Stimulated activated CD4-positive, alpha-beta T cell treated with anti-CD3 and anti-CD28 coated beads, Interleukin-4, amount 100 ng/mL, for 1 hour (primary cell): ENCODE data around the gene HACD2.

ENCODE experiments used
- DNase-seq: peaks from one replicate; pipeline ENCODE4 v3.0.0-alpha.2; 2020

The HACD2 gene

DNA sequence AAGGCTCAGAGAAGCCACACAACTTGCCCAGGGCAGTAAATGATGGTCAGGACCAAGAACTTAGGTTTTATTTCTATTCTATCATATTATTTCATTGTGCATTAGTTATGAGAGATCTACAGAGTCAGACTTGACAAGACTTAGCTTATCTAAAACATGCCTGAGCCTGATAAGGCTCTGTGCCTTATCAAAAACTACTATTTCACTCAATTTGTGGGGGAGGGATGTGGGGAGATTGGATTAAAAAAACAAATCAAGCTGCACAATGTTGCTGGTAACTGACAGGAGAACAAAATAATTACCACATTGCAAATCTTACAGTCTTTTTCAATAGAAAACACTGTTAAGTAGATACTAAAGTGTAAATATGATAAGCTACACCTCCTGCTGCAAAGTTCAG lies 16.0 kb downstream of the HACD2 start:
- no peak for DNase-seq

DNA sequence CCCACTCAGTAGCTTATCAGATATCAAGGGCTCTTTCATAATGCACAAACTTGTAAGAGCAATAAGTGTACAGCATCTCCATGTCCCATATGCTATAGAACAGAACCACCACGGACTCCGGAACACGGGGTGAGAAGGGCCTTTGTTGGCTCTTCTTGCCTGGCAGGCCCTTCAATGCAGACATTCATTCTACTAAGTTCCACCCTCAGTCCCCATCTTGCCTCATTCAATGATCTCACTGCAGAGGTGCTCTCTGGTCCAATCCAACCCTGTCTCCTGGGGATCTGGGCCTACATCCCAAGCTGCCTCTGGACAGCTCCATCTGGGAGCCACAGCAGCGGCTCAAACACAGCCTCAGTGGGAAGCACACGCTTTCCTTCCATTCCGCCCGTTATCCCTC lies 16.8 kb downstream of the HACD2 start:
- no peak for DNase-seq

DNA sequence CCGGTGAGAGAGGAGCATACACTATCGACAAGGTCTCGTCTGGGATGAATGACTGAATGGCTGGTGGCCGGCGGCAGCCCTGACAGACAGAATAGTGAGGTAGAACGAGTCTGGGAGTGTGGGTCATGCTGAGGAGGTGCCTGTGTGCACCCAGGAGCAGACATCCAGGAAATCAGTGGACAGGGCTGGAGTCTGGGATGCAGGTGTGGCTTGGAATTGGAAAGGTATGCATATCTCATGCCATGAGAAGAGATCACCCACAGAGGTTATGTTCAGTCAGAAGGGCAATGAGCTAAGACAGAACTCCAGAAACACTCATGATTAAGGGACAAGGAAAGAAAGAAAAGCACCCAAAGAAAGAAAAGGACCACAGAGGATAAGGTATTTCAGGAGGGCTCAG lies 20.8 kb downstream of the HACD2 start:
- no peak for DNase-seq

DNA sequence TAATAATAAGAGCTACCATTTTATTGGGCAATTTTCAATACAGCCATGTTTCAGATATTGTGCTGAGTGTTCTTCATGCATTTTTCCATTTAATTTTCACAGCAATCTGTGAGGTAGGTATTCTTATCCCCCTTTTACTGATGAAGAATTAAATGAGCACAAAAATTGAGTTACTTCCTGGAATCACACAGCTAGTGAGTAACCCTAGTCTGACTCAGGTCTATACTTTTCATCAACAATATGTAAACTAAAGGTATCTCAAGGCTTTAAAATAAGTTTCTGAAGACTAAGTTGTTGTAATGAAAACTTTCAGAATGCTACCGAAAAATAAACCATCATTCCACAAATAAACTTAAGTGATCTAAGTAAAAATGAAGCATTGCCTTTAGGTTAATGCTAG lies 22.3 kb downstream of the HACD2 start:
- DNase-seq, result no peak

DNA sequence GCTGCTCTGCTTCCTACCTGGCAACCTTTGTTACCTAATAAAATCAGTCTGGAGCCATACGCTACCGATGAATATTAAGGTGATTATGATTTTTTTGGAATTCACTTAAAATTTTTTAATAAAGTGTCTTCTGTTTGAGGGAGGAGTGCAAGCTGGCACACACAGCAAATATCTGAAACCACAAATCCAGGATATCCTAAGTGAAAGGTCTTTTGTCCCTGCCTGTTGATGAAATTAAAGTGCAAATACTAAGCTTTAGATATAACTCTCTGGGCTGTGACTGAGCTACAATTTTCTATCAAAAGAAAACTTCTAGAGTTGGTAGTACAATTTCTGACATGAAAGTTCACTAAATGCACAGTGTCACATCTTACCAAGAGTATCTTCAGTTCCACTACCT lies 23.7 kb downstream of the HACD2 start:
- no peak for DNase-seq

DNA sequence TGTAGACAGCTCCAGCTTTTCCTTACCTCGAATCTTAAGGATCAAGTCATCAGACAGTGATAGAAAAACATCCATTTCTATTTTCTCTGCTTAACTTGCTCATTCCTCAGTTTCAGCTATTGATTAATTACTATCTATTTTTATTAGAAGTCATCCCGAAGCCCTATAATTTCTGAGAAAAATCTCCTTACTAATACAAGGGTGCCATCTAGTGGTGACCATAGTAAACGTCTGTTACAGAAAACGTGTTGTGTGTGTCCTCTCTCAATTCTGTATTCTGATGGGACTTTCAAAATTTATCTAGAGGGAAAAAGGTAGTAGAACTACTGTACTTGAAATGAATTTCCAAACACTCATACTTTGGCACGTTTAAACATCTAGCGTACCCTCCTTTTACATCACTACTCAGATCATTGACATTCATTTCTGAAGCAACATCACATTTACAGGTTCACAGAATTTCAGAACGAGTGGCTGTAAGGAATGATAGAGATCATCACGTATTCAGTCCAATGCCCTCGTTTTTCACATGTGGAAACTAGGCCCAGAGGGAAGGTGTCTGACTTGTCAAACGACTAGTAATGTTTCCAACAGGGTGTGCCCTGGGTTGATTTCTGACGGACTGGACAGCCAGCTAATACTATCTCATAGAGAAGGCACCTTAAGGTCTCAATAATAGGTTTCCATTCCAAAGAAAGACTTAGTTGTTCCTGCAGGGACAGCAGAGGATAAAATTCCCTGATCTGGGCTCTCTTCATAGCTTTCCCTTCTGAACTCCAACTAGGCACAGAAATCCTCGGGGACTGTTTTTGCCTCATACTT lies 25.6 kb downstream of the HACD2 start:
- no peak for DNase-seq

DNA sequence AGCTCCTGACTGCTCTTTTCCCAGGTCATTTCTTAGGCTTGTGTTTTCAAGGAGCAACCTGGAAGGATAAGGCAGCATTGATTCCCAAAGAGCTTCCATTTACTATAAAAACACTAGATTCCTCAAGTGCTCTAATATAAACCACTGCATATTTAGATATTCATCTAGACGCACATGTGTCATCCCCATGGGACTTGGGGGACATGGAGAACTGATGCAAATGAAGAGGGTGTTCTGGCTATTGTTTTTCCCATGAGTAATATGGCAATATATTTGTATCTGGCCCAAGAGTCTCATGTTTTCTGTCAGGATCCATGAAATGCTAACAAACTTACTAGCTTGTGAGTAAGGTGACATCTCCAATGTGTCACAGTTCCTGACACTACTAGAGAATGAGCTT lies 31.3 kb downstream of the HACD2 start:
- DNase-seq, result no peak

DNA sequence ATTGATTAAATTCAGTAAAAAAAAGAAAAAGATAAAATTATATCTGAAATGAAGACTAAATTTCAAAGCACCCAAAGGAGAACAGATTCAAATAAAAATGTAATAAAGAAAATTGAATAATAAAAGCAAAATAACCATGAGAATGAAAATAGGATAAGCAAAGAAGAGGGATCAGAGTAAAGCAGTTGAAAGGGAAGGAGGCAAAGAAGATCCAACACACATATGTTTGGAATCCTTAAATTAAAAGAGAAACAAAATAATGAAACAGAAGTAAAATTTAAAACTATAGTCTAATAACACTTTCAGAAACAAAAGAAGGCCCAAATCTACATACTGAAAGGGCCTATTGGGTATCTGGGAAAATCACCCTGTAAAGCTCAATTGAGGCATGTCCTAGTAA lies 32.1 kb downstream of the HACD2 start:
- no peak for DNase-seq

DNA sequence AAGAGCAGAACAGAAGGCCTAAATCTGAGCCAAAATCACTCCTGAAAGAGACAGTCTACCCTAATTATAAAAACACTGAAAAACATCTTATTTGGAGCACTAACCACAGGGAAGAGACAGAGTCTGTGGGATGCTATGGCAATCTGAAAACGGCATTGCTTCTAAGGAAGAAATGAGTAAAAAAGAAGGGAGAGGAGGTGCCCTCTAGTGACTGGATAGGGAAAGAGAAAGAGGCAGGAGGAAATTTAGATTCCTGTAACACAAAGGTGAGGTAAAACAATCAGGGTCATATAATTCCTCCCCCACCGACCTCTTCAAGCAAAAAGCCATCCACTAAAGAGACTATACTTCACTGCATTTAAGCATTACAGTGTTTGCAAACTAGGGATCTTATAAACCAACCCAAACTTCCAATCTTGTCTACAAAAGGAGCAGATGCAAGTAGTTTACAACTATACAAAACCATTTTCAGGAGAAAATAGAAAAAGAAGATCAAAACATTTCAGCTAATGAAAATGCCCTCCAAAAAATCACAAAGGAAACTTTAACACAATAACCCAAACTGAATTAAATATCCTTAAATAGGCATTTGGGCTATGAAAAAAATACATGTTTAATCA lies 32.6 kb downstream of the HACD2 start:
- DNase-seq, result no peak

DNA sequence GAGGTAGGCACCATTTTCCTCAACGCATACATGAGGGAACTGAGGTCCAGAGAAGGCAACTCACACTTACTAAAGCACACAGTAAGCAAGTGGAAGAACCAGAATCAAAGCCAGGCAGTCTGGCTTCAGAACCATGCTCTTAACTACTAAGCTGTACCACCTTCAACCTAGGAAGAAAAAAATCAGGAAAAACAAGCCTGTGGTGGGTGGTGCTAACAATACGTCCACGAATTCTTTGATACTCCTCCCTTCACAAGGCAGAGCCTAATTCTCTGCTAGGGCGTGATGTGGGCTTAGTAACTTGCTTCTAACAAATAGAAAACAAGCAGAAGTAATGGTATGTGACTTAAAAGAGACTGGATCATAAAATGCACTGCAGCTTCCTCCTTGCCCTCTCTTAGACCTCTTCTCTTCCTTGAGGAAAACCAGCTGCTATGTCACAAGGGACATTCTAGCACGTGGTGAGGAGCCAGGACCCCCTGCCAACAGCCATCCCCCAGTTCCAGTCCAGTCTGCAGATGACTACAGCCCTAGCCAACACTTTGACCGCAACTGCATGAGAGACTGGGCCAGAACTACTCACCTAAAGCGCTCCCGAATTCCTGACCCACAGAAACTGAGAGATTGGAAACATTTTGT lies 36.9 kb downstream of the HACD2 start:
- DNase-seq, result no peak

DNA sequence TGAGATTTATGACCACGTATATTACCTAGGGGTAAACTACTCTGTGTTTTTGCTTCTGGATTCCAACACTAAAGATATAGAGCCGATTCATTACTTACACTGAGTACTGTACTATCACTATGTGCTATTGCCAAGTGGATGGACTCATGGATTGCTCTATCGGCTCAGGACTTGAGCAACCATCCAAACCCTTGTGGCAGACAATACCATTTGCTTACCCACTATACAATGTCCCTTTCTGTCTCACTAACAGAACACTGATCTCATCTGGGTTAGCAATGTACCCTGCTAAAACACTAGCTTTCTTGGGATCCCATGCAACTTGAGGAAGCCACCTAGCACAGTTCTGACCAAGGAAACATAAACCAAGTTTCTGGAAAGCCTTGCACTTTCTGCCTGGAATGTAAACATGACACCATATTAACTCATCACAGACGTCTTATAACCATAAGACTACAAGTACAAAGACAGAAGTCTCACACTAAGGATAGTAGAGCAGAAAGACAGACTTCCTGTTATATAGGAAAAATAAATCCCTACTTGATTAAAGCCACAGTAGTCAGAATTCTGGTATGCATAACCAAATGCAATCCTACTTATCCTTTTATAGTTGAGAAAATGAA lies 38.6 kb downstream of the HACD2 start:
- DNase-seq, result no peak

DNA sequence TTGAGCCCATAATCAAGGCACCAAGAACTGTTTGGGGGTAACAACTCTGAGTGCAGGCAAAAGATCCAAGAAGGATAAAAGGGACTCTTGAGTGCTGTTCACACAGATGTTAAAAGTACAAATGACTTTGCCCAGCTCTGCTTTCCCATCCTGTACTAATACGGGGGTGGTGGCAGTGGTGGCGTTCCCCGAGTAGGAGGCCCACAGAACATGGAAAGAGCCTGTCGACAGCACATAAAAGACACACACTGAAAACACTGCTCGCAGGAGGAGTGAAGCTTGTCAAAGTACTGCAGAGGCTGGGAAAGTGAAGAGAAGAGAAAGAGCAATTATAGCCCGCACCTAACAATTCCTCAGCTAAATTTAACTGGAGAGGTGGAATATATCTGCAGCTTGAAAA lies 40.9 kb downstream of the HACD2 start:
- DNase-seq, result no peak

DNA sequence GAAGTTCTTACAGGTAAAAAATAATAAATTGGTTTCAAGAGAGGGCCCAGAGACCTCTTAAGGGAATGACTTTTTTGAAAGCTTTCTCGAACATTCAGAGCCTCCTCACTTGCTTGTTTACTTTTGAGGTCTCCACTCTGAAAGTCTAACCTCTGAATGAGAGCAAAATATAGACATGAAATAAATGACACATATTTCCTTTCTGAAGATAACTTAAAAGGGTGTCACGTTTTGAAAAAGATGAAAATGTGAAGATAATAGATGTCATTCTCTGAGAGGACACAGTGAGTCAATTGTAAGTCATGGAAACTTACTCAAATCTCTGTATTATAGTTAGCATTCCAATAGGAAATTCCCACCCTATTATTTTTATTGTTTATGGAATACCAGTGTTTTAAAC lies 44.6 kb downstream of the HACD2 start:
- DNase-seq, result no peak

DNA sequence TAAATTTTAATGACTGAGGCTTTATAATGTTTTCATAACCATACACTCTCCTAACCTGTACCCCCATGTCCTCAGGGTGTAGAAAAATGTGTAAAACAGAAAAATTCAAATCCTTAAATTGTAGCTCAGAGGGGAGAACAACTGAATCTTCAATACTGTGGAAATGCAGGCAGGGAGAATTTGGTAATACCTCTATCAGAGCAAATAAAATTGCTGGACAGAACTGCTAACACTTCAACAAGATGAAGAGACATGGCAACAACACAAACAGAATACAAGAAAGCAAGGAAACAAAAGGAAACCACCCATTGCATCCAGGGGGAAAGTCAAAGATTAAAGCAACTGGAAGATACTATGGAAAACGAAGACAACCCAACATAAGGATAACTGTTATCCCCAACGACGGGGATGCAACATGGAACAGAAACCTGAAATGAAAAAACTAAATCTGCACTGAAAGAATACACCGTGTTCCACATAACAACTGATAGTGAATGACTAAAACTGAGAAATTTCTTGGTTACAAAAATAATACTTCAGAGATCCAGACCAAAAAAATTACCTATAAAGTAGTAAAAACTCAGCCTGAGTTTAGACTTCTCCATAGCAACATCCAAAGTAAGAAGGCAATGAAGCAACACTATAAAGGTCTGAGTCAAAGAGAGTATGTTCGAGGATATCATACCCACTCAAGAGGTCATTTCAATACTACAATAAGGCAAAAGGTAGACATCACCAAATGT lies 48.5 kb downstream of the HACD2 start:
- DNase-seq, result no peak

DNA sequence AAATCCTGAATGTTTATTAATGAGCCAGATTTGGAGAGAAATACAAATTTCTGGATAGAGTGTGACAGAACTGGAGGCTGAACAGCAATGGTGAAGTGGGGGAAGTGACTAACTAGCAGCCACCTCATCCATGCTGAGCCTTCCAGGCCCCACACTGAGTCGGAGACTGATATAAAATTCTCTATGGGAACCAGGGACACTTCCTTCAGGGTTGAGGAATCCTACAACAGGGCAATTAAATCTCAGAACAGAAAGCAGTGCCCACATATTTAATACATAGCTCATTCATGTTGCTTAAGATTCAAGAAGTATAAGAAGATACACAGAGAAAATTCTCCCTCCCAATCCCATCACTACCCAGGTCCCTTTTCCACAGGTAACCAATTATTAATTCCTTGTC lies 49.3 kb downstream of the HACD2 start:
- DNase-seq, result no peak

DNA sequence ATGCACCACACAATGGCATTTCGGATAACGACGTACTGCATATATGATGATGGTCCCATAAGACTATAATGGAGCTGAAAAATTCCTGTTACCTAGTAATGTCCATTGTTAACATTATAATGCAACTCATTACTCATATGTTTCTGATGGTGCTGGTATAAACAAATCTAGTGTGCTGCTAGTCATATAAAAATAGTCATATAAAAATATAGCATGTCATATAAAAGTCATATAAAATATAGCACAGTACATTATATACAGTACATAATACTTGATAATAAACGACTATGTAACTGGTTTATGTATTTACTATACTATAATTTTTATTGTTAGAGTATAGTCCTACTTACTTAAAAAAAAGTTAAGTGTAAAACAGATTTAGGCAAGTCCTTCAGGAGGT lies 50.6 kb downstream of the HACD2 start:
- no peak for DNase-seq

DNA sequence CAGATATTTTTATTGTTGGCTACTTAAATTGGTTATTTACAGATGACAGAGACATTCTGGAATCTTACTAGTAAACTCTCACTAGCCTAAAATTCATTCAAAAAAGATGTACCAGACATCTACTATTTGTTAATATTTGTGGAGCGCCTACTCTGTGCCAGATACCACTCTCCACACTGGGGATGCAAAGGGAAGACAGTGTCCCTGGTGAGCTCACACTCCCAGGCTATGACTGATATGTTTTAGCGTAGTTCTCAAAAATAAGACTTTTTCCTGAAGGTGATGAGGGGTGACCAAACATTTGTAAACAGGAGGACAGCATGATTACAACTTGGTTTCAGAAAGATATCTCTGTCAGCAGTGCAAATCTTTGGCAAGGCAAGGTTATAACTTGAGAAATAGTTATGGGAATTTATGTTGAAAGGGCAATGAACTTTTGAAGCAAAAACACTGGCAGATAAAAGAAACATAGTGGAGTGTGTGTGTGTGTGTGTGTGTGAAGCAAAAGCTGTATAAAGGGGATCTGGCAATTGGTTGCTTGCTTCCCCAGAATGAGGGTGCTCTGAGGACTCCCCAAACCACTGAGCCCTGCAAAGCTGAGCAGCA lies 51.2 kb downstream of the HACD2 start:
- DNase-seq, result no peak

DNA sequence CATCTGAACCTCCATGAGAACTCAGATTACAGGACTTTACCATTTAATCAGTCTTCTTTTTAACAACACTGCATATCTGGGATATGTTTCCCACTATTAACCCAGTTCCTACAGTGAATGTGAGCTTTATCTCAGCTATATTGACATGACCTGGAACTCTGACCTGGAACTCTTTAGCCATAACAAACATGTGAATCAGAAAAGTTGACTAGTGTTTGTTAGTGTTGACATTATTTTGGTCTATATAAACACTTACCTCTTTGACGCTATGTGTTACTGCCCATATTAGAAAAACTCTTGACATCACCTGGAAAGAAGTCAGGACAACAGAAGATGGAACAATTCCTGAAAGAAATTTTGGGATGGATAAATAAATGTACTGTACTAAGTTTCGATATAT lies 56.7 kb downstream of the HACD2 start:
- DNase-seq, result no peak

DNA sequence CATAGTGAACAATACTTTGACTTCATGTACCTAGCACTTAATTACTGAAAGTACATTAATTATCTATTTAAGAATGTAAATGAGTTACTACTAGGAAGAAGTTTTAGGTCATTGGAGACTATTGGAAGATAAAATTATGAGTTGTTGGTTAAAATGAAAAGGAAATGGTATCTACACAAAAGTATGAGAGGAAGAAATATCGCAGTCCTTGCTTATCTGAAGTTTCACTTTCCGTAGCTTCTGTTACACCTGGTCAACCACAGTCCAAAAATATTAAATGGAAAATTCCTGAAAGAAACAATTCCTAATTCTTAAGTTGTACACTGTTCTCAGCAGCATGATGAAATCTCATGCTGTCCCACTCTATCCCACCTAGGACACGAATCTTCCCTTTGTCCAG lies 57.8 kb downstream of the HACD2 start:
- no peak for DNase-seq

DNA sequence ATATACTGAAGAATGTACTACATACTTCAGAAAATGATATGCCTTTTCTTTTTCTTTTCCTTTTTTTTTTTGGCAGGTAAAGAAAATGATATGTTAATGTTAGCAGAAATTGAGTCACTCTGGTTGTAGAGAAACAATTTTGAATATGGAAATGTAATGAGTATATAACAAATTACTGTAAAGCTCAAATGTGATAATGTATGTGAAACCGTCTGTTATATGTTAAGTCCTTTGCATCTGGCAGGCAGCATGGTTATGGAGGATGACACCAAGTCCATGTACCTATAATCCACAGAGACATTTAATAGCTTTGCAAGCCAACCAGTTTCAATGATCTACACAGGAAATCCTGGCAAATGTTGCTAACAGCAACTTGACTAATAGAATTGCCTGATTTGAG lies 58.4 kb downstream of the HACD2 start:
- DNase-seq, result no peak

DNA sequence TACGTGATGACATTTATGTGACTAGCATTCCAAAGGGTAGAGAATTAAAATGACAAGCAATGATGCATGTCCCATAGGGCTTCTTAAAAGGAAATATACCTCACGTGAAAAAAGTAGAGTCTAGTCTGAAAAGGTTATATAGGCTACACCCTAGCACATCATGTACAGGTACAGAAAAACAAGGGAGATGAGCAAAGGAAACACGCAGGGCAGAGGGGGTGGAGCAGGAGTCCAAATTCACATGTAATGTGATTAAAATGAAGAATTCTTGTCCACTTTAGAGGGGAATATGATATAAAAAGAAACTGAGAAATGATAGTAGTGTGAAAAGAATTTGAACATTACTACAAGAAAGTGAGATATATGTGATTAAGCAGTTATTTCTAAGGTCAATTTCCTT lies 59.4 kb downstream of the HACD2 start:
- DNase-seq, result no peak

DNA sequence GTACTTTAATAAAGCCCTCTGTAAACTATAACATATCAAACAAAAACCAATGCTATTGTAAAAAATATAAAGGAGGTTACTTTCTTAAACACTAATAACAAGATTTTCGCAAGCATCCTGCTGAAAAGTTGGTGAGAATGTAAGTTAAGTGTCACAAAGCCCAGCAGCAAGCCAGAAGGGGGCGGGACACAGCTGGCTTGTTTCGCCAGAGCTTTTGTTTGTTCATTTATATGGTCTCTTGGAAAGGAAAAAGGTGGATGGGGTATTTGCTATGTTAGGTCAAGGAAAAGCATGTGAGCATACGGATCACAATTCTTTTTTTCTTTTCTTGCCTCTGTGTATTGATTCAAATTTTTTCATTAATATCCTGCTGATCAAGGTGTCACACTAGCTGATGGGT lies 59.9 kb downstream of the HACD2 start:
- no peak for DNase-seq

DNA sequence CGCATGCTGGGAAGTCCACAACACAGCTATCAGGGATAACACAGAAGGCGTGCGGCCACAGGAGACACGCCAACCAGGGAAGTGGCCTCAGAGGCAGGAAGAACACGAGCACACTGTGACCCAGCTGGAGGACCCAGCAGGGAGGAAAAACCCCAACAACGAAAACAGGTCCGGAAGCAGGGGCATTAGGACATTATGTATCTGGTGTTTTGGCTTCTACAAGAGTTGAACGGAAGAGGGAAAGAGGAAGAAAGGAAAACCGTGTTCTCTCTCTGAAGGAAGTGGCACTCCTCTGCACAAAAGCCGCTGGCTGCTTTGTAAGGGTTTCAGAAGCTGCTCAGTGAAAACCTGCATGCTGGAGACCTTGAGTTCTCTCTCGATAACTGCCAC lies 61.8 kb downstream of the HACD2 start:
- DNase-seq, result no peak
